NK-92 treated with Interleukin-12 subunit alpha and Interleukin-12 subunit beta, amount 100 ng/mL, for 24 hours (cell line): ENCODE results near the gene DPP6.
"Not testable (repeated sequence)": the region's sequence is repeated elsewhere in the genome, so short reads cannot be mapped to it uniquely, and the experiment has no call there.

Source experiments
- DNase-seq: peaks from one replicate; lab custom pipeline; 2025; lab: John Stamatoyannopoulos, UW

Gene DPP6

GRCh38 chr7:154928136-154929005 lies 876.2 kb downstream of the DPP6 start:
- peak; percentile 15 for DNase-seq

- DNase-seq: no peak
Observed at GRCh38 chr7:154929006-154929726, 877.0 kb downstream of the DPP6 start.

- DNase-seq: no peak
Observed at GRCh38 chr7:154931906-154932305, 879.7 kb downstream of the DPP6 start.

- DNase-seq: not testable (repeated sequence)
Observed at GRCh38 chr7:154934353-154934952, 882.3 kb downstream of the DPP6 start.

- no peak for DNase-seq
Observed at GRCh38 chr7:154937837-154938236, 885.6 kb downstream of the DPP6 start.

GRCh38 chr7:154942691-154943090 lies 890.5 kb downstream of the DPP6 start:
- no peak for DNase-seq
